DND-41 (cell line): Measurements from ENCODE around the gene RRP8.

Source experiments
- ATAC-seq: fragments of 200-7000 bp; cut with Tn5 transposase; 3 replicates; pipeline ENCODE4 v1.9.1; 2021; ENCODE audit warnings: low read depth; ENCODE audit not compliant: insufficient read depth
- DNase-seq: peaks from one replicate; pipeline ENCODE4 v3.0.0-alpha.2; 2020
- H2AFZ ChIP-seq: 2 replicates; pipeline ENCODE4 v1.6.0; 2012; ENCODE audit warnings: low read depth, low read length
- H3K27ac ChIP-seq: 2 replicates; pipeline ENCODE4 v1.5.1; 2012; ENCODE audit warnings: low read length, inconsistent platforms
- H3K27me3 ChIP-seq: fragments of 200-600 bp; sonication (generic); 2 replicates; pipeline ENCODE4 v1.6.0; 2012; ENCODE audit warnings: low read length, mild to moderate bottlenecking, inconsistent platforms; ENCODE audit not compliant: insufficient read depth, poor library complexity
- H3K36me3 ChIP-seq: 2 replicates; pipeline ENCODE4 v1.5.1; 2012; ENCODE audit warnings: low read length, inconsistent platforms; ENCODE audit not compliant: insufficient read depth
- H3K4me1 ChIP-seq: 2 replicates; pipeline ENCODE4 v1.5.1; 2012; ENCODE audit warnings: mild to moderate bottlenecking, low read length; ENCODE audit not compliant: insufficient read depth
- H3K4me2 ChIP-seq: 2 replicates; pipeline ENCODE4 v1.6.0; 2012; ENCODE audit warnings: mild to moderate bottlenecking, moderate library complexity, low read length, inconsistent platforms; ENCODE audit not compliant: insufficient read depth
- H3K4me3 ChIP-seq, 2 experiments: fragments of 200-600 bp in 1 of 2; shearing (Covaris generic) in 1 of 2; 2 replicates each; pipeline ENCODE4 v1.5.1; 2012 to 2016; ENCODE audit warnings: inconsistent platforms in 2 of 2, low read length in 2 of 2, mild to moderate bottlenecking in 2 of 2, low read depth in 1 of 2, moderate library complexity in 1 of 2
- H3K79me2 ChIP-seq: 2 replicates; pipeline ENCODE4 v1.6.0; 2012; ENCODE audit warnings: low read length, inconsistent platforms; ENCODE audit not compliant: insufficient read depth
- H3K9ac ChIP-seq: 2 replicates; pipeline ENCODE4 v1.6.0; 2012; ENCODE audit warnings: low read depth, mild to moderate bottlenecking, inconsistent platforms, low read length, moderate library complexity
- H3K9me3 ChIP-seq: 2 replicates; pipeline ENCODE4 v1.5.1; 2012; ENCODE audit warnings: low read length, moderate library complexity, mild to moderate bottlenecking, inconsistent platforms; ENCODE audit not compliant: insufficient read depth, severe bottlenecking
- H4K20me1 ChIP-seq: 2 replicates; pipeline ENCODE4 v1.6.0; 2012; ENCODE audit warnings: low read length; ENCODE audit not compliant: insufficient read depth
- CTCF ChIP-seq: IDR thresholded peaks from 2 replicates; pipeline ENCODE4 v1.5.1; 2012; ENCODE audit warnings: borderline replicate concordance, low read length, moderate library complexity, mild to moderate bottlenecking; ENCODE audit not compliant: poor library complexity, severe bottlenecking; ENCODE audit errors: extremely low read depth
- EZH2 ChIP-seq: IDR thresholded peaks from 3 replicates; pipeline ENCODE4 v1.6.1; 2012; ENCODE audit warnings: borderline replicate concordance, low read depth, mild to moderate bottlenecking, moderate library complexity, low read length, inconsistent platforms; ENCODE audit not compliant: severe bottlenecking

Gene RRP8

GRCh38 chr11:6587360-6587953 lies 16.0 kb downstream of the RRP8 start:
- H2AFZ ChIP-seq: no peak overlapping the region
- peaks cover 9% of the 10 kb centered on the region for H3K9me3 ChIP-seq
- no peaks in the 10 kb centered on the region for H3K79me2 ChIP-seq
- H3K4me3 ChIP-seq: no peak overlapping the region
- H4K20me1 ChIP-seq: no peaks in the 10 kb centered on the region
- H3K4me1 ChIP-seq: no peaks in the 10 kb centered on the region
- H3K36me3 ChIP-seq: peaks cover 4% of the 10 kb centered on the region
- no peak overlapping the region for H3K9ac ChIP-seq
- TF ChIP-seq CTCF: no peak
- TF ChIP-seq EZH2: no peak
- DNase-seq (no peak), ATAC-seq (no peak)
- no peak overlapping the region for H3K27ac ChIP-seq
- H3K27me3 ChIP-seq: no peaks in the 10 kb centered on the region
- H3K4me2 ChIP-seq: no peak overlapping the region

- DNase-seq: no peak
- Histone ChIP-seq H3K9ac (no peak overlapping the region), H2AFZ (no peak overlapping the region), H3K27me3 (no peaks in the 10 kb centered on the region), H3K4me1 (no peaks in the 10 kb centered on the region), H3K9me3 (peaks cover 9% of the 10 kb centered on the region), H3K4me3 (no peak overlapping the region), H3K36me3 (peaks cover 4% of the 10 kb centered on the region), H4K20me1 (no peaks in the 10 kb centered on the region), H3K4me2 (no peak overlapping the region), H3K27ac (no peak overlapping the region), H3K79me2 (no peaks in the 10 kb centered on the region)
- TF ChIP-seq CTCF (no peak), EZH2 (no peak)
- ATAC-seq: 0 out of 3 replicates have a peak, but pooled peaks have one; percentile 9
These were observed 16.7 kb downstream of the RRP8 start for GRCh38 chr11:6586434-6587359.

- Histone ChIP-seq H3K9ac (no peak overlapping the region), H3K27ac (no peak overlapping the region), H3K4me2 (no peak overlapping the region), H3K27me3 (no peaks in the 10 kb centered on the region), H3K79me2 (no peaks in the 10 kb centered on the region), H3K36me3 (peaks cover 4% of the 10 kb centered on the region), H4K20me1 (no peaks in the 10 kb centered on the region), H3K9me3 (peaks cover 9% of the 10 kb centered on the region), H2AFZ (no peak overlapping the region), H3K4me1 (no peaks in the 10 kb centered on the region), H3K4me3 (no peak overlapping the region)
- no peak for ATAC-seq
- TF ChIP-seq CTCF: no peak
- no peak for TF ChIP-seq EZH2
- no peak for DNase-seq
These were observed 18.9 kb downstream of the RRP8 start for GRCh38 chr11:6584528-6584927.
